GM19468 (cell line): Measurements from ENCODE around the gene TYMP.
A peak's percentile ranks its signal among the peaks of the same experiment; 100 is the strongest.
"Not testable (repeated sequence)": the region's sequence is repeated elsewhere in the genome, so short reads cannot be mapped to it uniquely, and the experiment has no call there.

Experiments
- ATAC-seq: cut with Tn5 transposase; IDR thresholded peaks from one replicate; pipeline ENCODE4 v1.9.1; 2021; ENCODE audit warnings: mild to moderate bottlenecking, moderate library complexity, moderate number of reproducible peaks; ENCODE audit not compliant: unreplicated experiment; ENCODE audit errors: extremely low read depth

The TYMP gene

GRCh38 chr22:50525858-50526107, 4.0 kb downstream of the TYMP start:
- ATAC-seq = no peak

- ATAC-seq = peak; percentile 15
Observed at GRCh38 chr22:50525104-50525857, 4.5 kb downstream of the TYMP start, which contains the start of gene SCO2. Gene SCO2, minus strand, starts transcription at chr22:50525598. Its CDS starts 1,187 bp downstream, at chr22:50524411.

- no peak for ATAC-seq
Observed at GRCh38 chr22:50524676-50525103, 5.1 kb downstream of the TYMP start.

GRCh38 chr22:50523806-50524675, 5.8 kb downstream of the TYMP start:
- ATAC-seq = no peak

GRCh38 chr22:50523458-50523805, 6.4 kb downstream of the TYMP start:
- no peak for ATAC-seq

- ATAC-seq = no peak
Observed at GRCh38 chr22:50522806-50523438, 6.9 kb downstream of the TYMP start.

- ATAC-seq = no peak
Observed at GRCh38 chr22:50522208-50522805, 7.5 kb downstream of the TYMP start.

- ATAC-seq = no peak
Observed at GRCh38 chr22:50521710-50522109, 8.1 kb downstream of the TYMP start.

GRCh38 chr22:50520826-50521453, 8.9 kb downstream of the TYMP start:
- ATAC-seq = no peak

GRCh38 chr22:50520184-50520583, 9.6 kb downstream of the TYMP start:
- not testable (repeated sequence) for ATAC-seq

- no peak for ATAC-seq
Observed at GRCh38 chr22:50519151-50519550, 10.7 kb downstream of the TYMP start.

- ATAC-seq = no peak
Observed at GRCh38 chr22:50518606-50519005, 11.2 kb downstream of the TYMP start.

- no peak for ATAC-seq
Observed at GRCh38 chr22:50517495-50518260, 12.1 kb downstream of the TYMP start.

GRCh38 chr22:50516891-50517290, 12.9 kb downstream of the TYMP start:
- ATAC-seq = no peak

- no peak for ATAC-seq
Observed at GRCh38 chr22:50516068-50516467, 13.7 kb downstream of the TYMP start.

- no peak for ATAC-seq
Observed at GRCh38 chr22:50513175-50513574, 16.6 kb downstream of the TYMP start.

GRCh38 chr22:50508897-50509296, 20.9 kb downstream of the TYMP start:
- ATAC-seq = no peak

- ATAC-seq = peak; percentile 69
Observed at GRCh38 chr22:50507991-50508884, 21.6 kb downstream of the TYMP start, which contains the start of gene NCAPH2. Gene NCAPH2, plus strand, starts transcription at chr22:50508224. Its CDS starts 114 bp downstream, at chr22:50508338.
